SU-DHL-6 (cell line): ENCODE data around the gene CNTNAP5.

Experiments used
- H2AFZ ChIP-seq: fragments of 200-600 bp; sonication (generic); 2 replicates; pipeline ENCODE4 v1.6.1; 2014; ENCODE audit warnings: low read depth, mild to moderate bottlenecking, moderate library complexity, mixed read lengths, antibody characterized with exemption, low read length; ENCODE audit not compliant: severe bottlenecking
- H3F3A ChIP-seq: fragments of 200-600 bp; shearing (Covaris generic); 2 replicates; pipeline ENCODE4 v1.6.0; 2016; ENCODE audit warnings: antibody characterized with exemption, mild to moderate bottlenecking; ENCODE audit not compliant: insufficient read depth
- H3K27ac ChIP-seq: fragments of 200-600 bp; sonication (generic); 2 replicates; pipeline ENCODE4 v1.5.1; 2016; ENCODE audit warnings: low read depth, mild to moderate bottlenecking, low read length, moderate library complexity, mixed read lengths
- H3K27me3 ChIP-seq: fragments of 200-600 bp; sonication (generic), shearing (Covaris generic); 2 replicates; pipeline ENCODE4 v1.6.0; 2014; ENCODE audit warnings: mild to moderate bottlenecking, low read length
- H3K36me3 ChIP-seq: fragments of 200-600 bp; sonication (generic); 2 replicates; pipeline ENCODE4 v1.6.1; 2014; ENCODE audit warnings: mild to moderate bottlenecking, low read length, mixed read lengths
- H3K4me2 ChIP-seq: fragments of 300-600, 200-600 bp; shearing (Covaris generic), sonication (generic); 2 replicates; pipeline ENCODE4 v1.6.0; 2014; ENCODE audit warnings: low read length, low read depth, mild to moderate bottlenecking; ENCODE audit not compliant: poor library complexity, severe bottlenecking
- H3K4me3 ChIP-seq: fragments of 200-600 bp; sonication (generic); 2 replicates; pipeline ENCODE4 v1.5.1; 2014; ENCODE audit warnings: antibody characterized with exemption, low read length, mild to moderate bottlenecking, mixed read lengths; ENCODE audit not compliant: insufficient read depth, poor library complexity, severe bottlenecking
- H3K79me2 ChIP-seq: fragments of 200-600 bp; sonication (generic); 2 replicates; pipeline ENCODE4 v1.6.1; 2014; ENCODE audit warnings: mild to moderate bottlenecking, low read length, moderate library complexity; ENCODE audit not compliant: insufficient read depth
- H3K9ac ChIP-seq: fragments of 200-600 bp; sonication (generic); 2 replicates; pipeline ENCODE4 v1.7.0; 2014; ENCODE audit warnings: mild to moderate bottlenecking, low read length
- H3K9me2 ChIP-seq: fragments of 200-600 bp; sonication (generic); replicated peaks from 2 replicates; pipeline ENCODE4 v1.6.1; 2014; ENCODE audit warnings: low read length; ENCODE audit not compliant: insufficient read depth
- H3K9me3 ChIP-seq: fragments of 200-600 bp; sonication (generic); 2 replicates; pipeline ENCODE4 v1.6.1; 2014; ENCODE audit warnings: low read length, mixed read lengths; ENCODE audit not compliant: insufficient read depth
- H4K20me1 ChIP-seq: fragments of 200-600 bp; sonication (generic); 2 replicates; pipeline ENCODE4 v1.6.1; 2014; ENCODE audit warnings: low read depth, mild to moderate bottlenecking, antibody characterized with exemption, low read length, moderate library complexity, mixed read lengths
- CTCF ChIP-seq: fragments of 200-600 bp; sonication (generic); IDR thresholded peaks from one replicate; pipeline ENCODE4 v1.5.1; 2017; ENCODE audit warnings: antibody characterized with exemption, mild to moderate bottlenecking, low read length, moderate library complexity; ENCODE audit not compliant: insufficient read depth, poor library complexity, severe bottlenecking
- EZH2phosphoT487 ChIP-seq: fragments of 200-600 bp; sonication (generic), shearing (Covaris generic); conservative IDR thresholded peaks from 2 replicates; pipeline ENCODE4 v1.6.1; 2018; ENCODE audit warnings: mild to moderate bottlenecking, antibody characterized with exemption, low read length, moderate library complexity, mixed read lengths

Gene CNTNAP5

GRCh38 chr2:124796647-124797046 is 771.6 kb downstream of the CNTNAP5 start:
- no peaks in the 10 kb centered on the region for H3K27me3 ChIP-seq
- H3K9ac ChIP-seq, result no peak overlapping the region
- H4K20me1 ChIP-seq, result no peaks in the 10 kb centered on the region
- H3K9me2 ChIP-seq, result no peaks in the 10 kb centered on the region
- no peaks in the 10 kb centered on the region for H3F3A ChIP-seq
- no peaks in the 10 kb centered on the region for H3K79me2 ChIP-seq
- no peak overlapping the region for H2AFZ ChIP-seq
- no peak for TF ChIP-seq EZH2phosphoT487
- no peak overlapping the region for H3K27ac ChIP-seq
- no peak overlapping the region for H3K4me2 ChIP-seq
- H3K4me3 ChIP-seq, result no peak overlapping the region
- H3K9me3 ChIP-seq, result no peaks in the 10 kb centered on the region
- H3K36me3 ChIP-seq, result no peaks in the 10 kb centered on the region

GRCh38 chr2:124797049-124797448 is 772.0 kb downstream of the CNTNAP5 start:
- no peak overlapping the region for H2AFZ ChIP-seq
- H3K9ac ChIP-seq, result no peak overlapping the region
- no peak overlapping the region for H3K4me3 ChIP-seq
- no peaks in the 10 kb centered on the region for H4K20me1 ChIP-seq
- no peaks in the 10 kb centered on the region for H3K27me3 ChIP-seq
- H3K79me2 ChIP-seq, result no peaks in the 10 kb centered on the region
- no peaks in the 10 kb centered on the region for H3K9me2 ChIP-seq
- H3F3A ChIP-seq, result no peaks in the 10 kb centered on the region
- no peak overlapping the region for H3K4me2 ChIP-seq
- TF ChIP-seq CTCF (no peak), EZH2phosphoT487 (no peak)
- no peaks in the 10 kb centered on the region for H3K9me3 ChIP-seq
- H3K27ac ChIP-seq, result no peak overlapping the region
- H3K36me3 ChIP-seq, result no peaks in the 10 kb centered on the region

- H2AFZ ChIP-seq, result no peak overlapping the region
- H3K4me2 ChIP-seq, result no peak overlapping the region
- no peak overlapping the region for H3K4me3 ChIP-seq
- H3K9me3 ChIP-seq, result no peaks in the 10 kb centered on the region
- TF ChIP-seq CTCF, result no peak
- TF ChIP-seq EZH2phosphoT487, result no peak
- H3K9ac ChIP-seq, result no peak overlapping the region
- H4K20me1 ChIP-seq, result no peaks in the 10 kb centered on the region
- no peak overlapping the region for H3K27ac ChIP-seq
- no peaks in the 10 kb centered on the region for H3K27me3 ChIP-seq
- no peaks in the 10 kb centered on the region for H3K36me3 ChIP-seq
- no peaks in the 10 kb centered on the region for H3F3A ChIP-seq
- no peaks in the 10 kb centered on the region for H3K9me2 ChIP-seq
- H3K79me2 ChIP-seq, result no peaks in the 10 kb centered on the region
Observed at GRCh38 chr2:124798551-124798950, 773.5 kb downstream of the CNTNAP5 start.

GRCh38 chr2:124804014-124804940 is 779.2 kb downstream of the CNTNAP5 start:
- H2AFZ ChIP-seq, result no peak overlapping the region
- peak; percentile 44 for TF ChIP-seq CTCF
- TF ChIP-seq EZH2phosphoT487, result no peak
- no peaks in the 10 kb centered on the region for H3F3A ChIP-seq
- no peaks in the 10 kb centered on the region for H3K27me3 ChIP-seq
- no peak overlapping the region for H3K9ac ChIP-seq
- no peaks in the 10 kb centered on the region for H3K79me2 ChIP-seq
- no peaks in the 10 kb centered on the region for H4K20me1 ChIP-seq
- no peak overlapping the region for H3K4me3 ChIP-seq
- no peak overlapping the region for H3K4me2 ChIP-seq
- H3K27ac ChIP-seq, result no peak overlapping the region
- H3K9me2 ChIP-seq, result no peaks in the 10 kb centered on the region
- no peaks in the 10 kb centered on the region for H3K9me3 ChIP-seq
- no peaks in the 10 kb centered on the region for H3K36me3 ChIP-seq
